ENCODE measurements around the gene IRF2BP1. TPM values are rescaled to one million over a fixed set of nuclear protein-coding genes. Genes with fewer than 3 reads are reported as not detected.
"Not testable (repeated sequence)": the region's sequence is repeated elsewhere in the genome, so short reads cannot be mapped to it uniquely, and the experiment has no call there.

The IRF2BP1 gene
- total RNA-seq, 1 donor from 2014 or later, result 15.3 TPM

DNA sequence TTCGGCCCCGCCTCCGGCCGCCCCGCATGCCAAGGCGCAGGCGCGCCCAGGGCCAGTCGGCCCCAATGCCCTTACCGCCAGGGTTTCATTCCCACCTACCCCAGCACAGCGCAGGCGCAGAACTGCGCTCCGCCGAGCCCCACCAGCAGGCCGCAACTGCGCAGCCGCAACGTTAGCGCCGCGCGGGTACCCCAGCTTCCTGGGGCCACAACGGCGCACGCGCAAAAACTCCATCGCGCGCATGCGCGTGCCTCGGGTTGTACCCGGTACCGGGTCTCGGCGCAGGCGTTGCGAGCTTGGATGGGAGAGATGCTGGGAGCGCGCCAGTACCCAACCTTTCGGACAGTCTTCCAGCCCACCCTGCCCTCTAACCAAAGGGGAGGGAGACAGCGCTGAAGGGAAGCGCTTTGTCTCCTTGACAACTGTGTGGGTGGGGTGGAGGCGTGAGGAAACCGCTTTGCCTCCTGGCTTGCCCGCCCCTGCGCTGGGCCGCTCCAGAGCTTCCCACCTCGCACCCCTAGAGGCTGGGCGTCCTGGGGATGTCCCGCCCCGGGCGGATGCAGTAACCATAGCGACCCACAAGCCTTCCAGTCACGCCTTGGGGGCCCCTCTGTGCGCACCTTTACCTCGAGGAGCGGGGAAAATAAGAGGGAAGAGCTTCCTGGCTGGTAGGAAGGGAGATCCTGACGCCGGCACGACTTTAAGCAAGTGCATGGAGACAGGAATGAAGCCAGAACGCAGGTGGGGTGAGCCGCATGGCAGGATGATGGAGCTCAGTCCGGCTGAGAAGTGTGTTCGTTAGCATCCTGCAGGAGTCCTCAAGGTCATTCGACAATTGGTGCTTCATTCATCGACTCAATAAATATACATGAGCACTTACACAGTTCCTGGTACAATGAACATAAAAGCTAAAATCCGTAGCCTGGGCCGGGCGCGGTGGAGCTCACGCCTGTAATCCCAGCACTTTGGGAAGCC lies 17.0 kb upstream of the IRF2BP1 start:
- intact Hi-C loops (cut with micrococcal nuclease), result loop anchor here (1.0 to 5.0 kb wide), 5 partner anchors 17 to 726 kb away; partner anchors contain the start of genes BLOC1S3, CCDC61, IRF2BP1 and SYMPK

DNA sequence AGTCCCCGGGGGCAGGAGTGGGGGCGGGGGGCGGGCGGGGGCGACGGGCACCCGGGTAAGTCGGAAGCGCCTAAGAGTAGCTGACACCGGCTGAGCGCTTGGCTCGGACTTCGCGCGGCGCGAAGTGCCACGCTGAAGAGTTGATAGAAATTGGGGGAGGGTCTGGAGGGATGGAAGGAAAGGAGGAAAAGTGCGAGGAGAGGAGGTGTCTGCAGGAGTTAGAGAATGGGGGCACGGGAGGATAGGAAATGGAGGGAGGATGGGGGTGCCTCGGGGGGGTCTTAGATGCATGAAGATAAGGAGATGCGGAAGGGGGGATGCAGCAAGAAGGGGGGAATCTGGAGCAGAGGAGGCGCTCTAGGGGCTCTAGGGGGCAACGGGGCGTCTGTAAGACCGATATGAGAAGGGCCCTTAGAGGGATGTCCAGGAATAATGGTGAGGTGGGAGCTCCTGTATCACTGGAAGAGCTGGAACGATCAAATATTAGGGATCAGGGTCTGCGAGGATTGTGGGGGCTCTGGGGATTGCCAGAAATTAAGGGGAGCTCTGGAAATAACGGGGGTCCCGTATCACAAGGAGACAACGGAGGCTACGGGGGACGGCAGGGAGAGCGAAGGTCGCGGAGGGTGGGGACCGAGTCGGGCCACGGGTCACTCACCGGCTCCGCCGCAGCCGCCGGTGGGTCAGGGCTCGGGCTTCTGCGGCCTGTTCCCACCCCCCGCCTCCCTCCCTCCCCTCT lies 16.1 kb upstream of the IRF2BP1 start, which contains the start of gene MYPOP:
MYPOP (minus strand) TSS at position 702 of the 739 bp plus-strand sequence. CDS start 840 bp downstream, outside the sequence.
- intact Hi-C loops (cut with micrococcal nuclease), result loop anchor here (1.0 to 5.0 kb wide), 4 partner anchors 16 to 725 kb away; partner anchors contain the start of genes BLOC1S3, IRF2BP1, SYMPK and TRAPPC6A

DNA sequence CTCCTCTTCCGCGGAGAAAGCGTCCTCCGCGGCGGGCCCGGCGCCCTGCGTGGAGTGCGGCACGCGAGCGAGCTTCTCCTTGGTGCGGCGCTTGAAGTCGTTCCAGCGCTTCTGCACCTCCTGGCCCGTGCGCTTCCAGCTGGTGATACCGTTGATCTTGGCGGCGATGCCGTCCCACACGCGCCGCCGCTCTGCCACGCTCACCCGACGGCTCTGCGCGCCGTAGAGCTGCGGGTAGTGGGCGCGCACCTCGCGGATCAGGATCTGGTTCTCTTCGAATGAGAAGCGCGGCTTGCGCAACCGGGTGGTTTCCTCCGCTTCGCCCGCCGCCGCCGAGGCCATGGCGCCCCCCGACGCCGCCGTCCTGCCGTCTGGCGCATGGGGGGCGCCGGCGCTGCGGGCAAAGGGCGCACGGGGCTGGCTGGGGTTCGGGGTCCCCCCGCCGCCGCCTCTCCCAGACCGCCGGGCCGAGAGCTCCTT lies 15.5 kb upstream of the IRF2BP1 start:
- intact Hi-C loops (cut with micrococcal nuclease), result loop anchor here (5.0 kb wide), 1 partner anchor 724 kb away; the partner anchor contains the start of genes BLOC1S3 and TRAPPC6A

DNA sequence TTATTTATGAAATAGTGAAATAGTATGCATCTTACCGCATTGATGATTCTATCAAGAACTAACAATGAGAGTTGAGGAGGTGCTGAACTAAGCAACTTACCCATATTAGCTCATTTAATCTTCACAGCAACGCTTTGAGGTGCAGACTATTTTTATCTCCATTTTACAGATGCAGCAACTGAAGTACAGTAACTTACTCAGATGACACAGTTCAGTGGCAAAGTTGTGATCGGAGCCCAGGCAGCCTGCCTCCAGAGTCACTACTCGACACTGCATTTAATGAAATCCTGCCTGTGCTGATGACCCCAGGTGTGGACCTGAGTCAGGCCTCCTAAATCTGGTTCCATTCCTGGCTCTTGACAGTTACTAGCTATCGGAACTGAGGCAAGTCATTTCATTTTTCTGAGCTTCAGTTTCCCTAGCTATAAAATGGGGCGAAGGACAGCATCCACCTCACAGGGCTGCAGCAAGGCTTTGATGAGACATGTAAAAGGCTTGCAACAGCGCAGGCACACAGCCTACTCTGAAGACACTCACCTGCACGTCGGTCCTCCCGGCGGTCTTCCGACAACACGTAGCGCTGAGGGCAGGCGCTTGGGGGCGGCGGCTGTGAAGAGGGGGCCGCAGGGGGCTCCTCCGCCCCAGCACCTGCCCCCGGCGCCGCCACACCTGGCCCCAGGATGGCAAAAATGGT lies 14.9 kb upstream of the IRF2BP1 start:
- intact Hi-C loops (cut with micrococcal nuclease), result loop anchor here (5.0 kb wide), 1 partner anchor 724 kb away; the partner anchor contains the start of genes BLOC1S3 and TRAPPC6A

DNA sequence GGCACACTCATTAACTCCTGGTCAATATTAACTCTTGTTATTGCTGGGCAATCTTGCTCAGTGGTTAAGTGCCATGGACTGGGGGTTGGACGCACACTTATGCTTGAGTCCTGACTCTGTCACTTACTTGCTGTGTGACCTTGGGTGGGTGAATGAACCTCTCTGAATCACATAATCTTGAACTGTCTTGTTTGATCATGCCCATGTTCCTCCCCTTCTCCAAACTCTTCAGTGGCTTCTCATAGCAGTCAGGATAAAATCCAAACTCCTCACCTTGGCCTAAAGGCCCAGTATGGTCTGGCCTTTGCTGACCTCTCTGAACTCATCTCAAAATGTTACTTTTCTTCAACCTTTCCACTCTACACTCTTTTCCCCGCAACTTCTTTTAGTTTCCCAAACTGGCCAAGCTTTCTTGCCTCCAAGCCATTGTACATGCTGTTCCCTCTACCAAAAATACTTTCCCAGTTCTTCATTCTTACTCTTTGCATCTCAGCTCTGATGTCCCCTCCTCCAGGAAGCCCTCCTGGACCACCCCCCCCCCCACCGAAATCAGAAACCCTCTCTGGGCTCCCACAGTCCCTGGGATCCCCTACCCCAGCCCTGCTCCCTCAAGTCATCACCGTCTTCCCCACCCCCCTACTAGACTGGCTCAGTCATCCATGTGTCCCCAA lies 14.1 kb upstream of the IRF2BP1 start:
- intact Hi-C loops (cut with micrococcal nuclease), result loop anchor here (5.0 kb wide), 1 partner anchor 723 kb away; the partner anchor contains the start of genes BLOC1S3 and TRAPPC6A

DNA sequence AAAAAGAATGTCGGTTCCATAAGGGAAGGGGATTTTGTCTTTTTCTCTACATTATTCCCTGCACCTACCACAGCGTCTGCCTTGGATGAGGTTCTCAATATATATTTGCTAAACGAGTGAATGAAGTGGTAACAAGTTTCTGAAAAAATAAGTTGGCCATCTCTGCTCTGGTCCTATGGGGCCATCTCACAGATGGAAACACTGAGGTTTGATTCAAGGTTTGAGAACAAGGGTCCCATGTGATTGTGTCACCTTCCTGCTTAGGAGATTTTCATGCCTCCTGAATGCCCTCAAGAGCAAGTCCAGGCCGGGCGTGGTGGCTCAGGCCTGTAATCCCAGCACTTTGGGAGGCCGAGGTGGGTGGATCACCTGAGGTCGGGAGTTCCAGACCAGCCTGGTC lies 13.3 kb upstream of the IRF2BP1 start:
- intact Hi-C loops (cut with micrococcal nuclease), result no loop called here

DNA sequence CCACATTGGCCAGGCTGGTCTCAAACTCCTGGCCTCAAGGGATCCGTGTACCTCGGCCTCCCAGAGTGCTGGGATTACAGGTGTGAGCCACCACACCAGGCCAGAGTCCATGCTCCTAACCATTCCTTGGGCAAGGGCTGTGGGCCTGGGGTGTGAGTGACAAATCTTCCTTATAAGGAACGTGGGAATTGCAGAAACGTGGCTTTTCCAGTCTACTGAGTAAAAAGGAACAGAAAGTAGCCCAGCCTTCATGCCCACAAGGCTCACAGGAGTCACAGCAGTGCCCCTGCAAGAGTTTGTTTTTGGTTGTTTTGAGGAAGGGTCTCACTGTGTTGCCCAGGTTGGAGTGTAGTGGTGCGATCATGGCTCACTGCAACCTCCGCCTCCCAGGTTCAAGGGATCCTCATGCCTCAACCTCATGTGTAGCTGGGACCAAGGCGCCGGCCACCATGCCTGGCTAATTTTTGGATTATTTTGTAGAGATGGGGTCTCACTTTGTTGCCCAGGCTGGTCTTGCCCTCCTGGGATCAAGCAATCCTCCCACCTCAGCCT lies 11.4 kb upstream of the IRF2BP1 start:
- intact Hi-C loops (cut with micrococcal nuclease), result no loop called here

DNA sequence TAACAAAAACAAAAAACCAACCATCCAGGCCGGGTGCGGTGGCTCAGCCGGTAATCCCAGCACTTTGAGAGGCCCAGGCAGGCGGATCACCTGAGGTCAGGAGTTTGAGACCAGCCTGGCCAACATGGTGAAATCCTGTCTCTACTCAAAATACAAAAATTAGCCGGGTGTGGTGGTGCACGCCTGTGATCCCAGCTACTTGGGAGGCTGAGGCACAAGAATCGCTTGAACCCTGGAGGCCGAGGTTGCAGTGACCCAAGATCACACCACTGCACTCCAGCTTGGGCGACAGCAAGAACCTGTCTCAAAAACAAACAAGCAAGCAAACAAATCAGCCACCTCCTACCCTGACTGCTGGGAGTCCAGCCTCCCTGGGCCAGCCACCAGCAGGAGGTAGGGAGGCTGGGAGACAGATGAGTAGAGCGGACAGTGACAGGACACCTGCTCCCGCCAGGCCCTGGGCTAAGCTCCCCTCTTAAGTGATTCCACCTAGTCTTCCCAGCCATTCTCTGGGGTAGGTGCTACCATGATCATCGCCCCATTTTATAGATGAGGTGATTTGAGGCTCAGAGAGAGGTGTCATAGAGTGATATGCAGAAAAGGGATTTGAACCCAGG lies 10.2 kb upstream of the IRF2BP1 start:
- intact Hi-C loops (cut with micrococcal nuclease), result not testable (repeated sequence)

DNA sequence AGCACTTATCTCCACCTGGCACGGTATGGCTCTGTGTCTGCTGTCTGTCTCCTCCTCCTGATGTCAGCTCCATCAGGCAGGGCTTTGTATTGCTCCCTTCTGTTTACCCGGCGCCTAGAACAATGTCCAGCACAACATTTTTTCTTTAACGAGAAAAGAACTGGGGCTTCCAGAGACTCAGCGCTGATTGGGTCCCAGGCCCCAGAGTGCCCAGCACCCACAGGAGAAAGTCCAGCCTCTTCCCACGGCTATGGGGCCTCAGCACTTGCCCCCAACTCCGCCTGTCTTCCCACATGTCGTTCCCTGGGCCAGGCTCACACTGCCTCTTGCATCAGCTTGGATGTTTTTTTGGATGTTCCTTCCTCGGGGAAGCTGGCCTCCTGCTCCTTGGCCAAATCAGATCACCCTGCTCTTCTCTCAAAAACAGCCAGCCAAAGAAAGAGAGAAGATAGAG lies 9.6 kb upstream of the IRF2BP1 start:
- intact Hi-C loops (cut with micrococcal nuclease), result no loop called here

DNA sequence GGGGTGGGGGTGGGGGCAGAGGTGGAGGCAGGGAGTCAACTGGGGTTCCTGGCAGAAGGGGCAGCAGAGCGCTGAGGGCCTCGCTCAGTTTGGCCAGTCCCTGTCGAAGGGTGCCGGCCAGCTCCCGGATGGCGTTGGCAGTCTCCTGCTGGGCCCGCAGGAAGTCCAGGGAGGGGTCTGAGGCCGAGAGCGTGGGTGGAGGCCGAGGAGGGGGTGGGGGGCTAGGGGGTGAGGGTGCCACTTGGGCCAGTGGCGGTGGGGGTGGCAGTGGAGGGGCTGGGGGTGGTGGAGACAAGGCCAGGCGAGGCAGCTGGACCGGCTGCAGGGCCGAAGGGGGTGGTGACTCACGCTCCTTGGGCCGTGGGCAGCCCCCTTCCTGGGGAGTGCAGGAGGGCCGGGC lies 4.9 kb upstream of the IRF2BP1 start:
- intact Hi-C loops (cut with micrococcal nuclease), result no loop called here

DNA sequence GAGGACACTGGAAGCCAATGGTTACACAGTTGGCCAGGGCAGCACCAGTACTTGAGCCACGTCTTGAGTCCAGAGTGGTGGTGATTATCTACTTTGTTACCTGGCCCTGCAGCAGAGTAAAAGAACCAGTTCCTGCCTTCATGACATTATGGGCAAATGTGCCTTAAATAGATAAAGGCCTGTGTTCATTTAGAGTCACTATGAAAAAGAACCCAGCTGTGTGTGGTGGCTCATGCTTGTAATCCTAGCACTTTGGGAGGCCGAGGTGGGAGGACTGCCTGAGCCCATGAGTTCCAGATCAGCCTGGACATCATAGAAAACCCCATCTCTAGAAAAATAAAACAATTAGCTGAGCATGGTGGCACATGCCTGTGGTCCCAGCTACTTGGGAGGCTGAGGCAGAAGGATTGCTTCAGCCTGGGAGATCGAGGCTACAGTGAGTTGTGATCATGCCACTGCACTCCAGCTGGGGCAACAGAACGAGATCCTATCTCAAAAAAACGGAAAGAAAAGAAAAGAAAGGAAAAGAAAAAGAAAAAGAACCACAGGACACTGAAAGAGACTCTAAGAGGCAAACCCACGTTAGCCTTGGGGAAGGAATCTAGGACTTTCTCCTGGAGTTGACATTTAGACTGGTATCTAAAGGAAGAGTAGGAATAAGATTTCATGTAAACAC lies 3.4 kb upstream of the IRF2BP1 start:
- intact Hi-C loops (cut with micrococcal nuclease), result no loop called here

DNA sequence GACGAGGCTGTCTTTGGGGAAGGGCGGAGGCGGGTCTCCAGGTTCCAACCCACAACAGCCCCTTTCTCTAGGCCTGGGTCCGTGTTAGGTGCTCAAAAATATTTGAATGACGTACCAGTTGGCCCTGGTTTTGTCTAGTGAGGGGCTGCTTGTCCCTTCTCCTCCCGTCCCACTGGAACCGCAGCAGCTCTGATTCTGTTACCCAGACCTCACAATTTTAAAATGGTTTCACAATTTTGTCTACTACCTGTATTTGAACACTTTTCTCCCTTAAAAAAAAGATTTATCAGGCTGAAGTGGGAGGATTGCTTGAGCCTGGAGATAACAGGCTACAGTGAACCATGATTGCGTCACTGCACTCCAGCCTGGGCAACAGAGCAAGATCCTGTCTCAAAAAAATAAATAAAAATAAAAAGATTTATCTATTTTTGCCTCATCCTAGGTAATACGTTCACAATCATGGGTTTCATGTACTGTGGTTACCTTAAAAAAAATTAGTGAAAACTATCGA lies 1.3 kb upstream of the IRF2BP1 start:
- intact Hi-C loops (cut with micrococcal nuclease), result loop anchor here (2.0 kb wide), 1 partner anchor 156 kb away; the partner anchor contains the start of gene FBXO46

DNA sequence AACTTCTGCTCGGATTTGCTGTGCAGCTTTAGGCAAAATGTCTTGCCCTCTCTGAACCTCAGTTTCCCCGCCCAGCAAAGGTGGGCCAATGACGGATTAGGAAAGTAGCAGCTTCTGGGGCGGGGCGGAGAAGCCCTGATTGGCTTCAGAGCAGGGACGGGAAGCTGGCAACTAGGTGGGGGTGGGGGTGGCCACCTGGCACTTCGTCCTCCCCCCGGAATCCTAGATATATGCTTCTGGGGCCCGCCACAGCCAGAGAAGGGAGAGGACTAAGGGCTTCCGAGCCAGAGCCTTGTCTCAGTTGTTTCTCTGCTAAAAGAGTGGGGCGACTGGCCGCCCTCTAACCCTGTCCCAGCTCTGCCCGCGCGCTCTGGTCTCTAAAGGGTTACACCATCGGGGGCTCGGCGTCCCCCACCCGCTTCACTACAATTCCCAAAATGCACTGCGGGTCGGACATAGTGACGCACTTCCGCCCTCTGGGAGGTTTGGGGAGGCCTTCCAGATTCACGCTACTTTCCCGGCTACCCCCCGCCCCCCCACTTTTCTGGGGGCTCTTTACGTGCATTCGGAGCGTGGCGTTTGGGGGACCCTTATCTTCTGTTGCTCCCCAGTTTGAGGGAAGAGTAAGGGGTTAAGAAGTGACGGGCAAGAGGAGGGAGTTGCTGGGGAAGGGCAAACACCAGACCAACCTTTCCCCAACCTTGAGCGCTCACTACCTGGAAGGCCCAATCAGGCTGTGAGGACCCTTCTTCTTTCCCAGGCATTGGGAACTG lies 672 bp upstream of the IRF2BP1 start:
- intact Hi-C loops (cut with micrococcal nuclease), result loop anchor here (1.0 to 2.0 kb wide), 7 partner anchors 16 to 480 kb away; partner anchors contain the start of genes CCDC61, FBXO46, MYPOP and POLR1G

DNA sequence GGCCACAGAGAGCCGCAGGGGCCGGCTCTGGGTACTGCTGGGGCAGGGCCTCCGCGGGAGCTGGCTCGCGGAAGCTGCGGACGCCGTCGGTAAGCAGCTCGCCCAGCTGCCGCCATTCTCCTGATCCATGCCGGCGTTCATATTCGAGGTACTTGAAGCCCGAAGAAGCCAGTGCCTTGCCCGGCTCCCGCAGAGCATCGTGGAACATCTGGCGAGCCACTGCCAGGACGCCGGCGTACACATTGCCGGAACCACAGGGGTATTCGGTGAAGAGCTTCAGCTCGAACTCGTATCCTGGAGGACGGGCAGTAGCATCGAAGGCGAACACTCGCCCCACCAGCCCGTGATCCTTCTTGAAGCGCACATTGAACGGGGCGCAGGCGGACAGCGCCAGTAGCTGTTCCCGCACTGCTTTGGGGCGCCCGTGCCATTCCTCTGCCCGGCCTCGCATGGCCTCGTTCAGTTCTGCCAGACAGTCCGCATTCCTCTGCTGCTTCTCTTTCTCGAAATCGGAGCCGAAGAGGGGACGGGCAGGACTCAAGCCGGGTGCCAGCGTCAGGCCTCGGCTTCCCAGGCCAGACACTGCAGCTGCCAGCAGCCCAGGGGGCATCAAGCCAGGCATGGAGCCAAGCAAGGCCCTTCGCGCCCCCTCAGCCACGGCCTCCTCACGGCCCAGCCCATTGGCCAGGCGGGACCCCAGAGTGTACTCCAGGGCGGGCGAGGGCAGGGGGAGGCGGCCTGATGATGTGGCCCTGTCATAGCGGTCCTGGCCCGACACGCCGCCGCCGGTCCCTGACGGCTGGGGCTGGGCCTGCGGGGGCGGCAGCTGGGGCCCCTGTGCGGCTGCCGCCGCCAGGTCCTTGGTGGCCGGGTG lies 1.0 kb downstream of the IRF2BP1 start:
- intact Hi-C loops (cut with micrococcal nuclease), result no loop called here

DNA sequence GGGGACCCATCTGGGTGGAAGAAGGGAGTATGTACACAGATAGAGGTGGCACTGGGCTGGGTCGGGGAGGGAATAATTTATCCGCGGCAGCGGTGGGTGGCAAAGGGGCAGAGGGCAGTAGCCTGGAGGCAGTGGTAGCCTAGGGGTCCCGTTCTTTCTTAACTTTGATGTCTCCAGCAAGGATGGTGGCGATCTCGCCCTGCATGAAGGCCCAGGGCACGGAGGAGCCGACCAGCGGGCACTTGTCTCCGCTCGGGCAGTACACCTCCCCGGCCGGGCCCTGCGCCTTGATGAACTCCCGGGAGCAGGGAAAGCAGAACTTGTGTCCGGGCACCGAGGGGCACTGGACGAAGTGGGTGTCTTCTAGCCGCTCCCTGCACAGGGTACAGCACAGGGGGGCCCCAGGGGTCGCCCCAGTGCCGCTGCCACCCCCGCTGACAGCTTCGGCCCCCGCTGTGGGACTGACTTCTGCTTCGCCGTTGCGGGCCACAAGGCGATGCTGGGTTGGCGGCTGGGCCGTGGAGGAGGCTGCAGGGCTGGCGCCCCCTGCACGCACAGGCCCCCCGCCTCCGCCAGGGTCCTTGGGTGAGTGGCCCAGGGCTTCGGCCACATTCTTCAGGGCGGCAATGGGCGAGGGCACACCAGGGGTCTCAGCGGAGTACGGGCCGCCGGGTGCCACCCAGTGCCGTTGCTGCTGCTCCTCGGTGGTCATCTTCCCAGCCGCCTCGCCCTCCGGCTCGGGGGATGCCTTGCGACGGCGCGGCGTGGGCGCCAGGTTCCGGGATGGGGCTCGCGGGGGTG lies 1.9 kb downstream of the IRF2BP1 start:
- intact Hi-C loops (cut with micrococcal nuclease), result loop anchor here (1.0 kb wide), 1 partner anchor 67 kb away; no protein-coding TSS in a partner anchor

DNA sequence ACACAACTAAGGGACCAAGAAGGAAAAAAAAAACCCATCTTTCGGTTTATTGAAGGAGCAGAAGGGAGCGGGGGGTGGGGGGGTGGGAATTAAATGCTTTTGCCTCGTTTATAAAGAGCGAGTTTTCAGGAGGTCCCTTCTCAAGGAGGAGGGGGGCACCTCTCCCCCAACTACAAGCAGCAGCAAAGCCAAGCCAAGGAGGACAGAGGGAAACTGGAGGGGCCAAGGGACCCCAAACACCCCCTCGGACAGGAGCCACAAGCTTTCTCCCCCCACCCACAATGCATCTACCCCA lies 2.4 kb downstream of the IRF2BP1 start:
- intact Hi-C loops (cut with micrococcal nuclease), result loop anchor here (1.0 kb wide), 1 partner anchor 66 kb away; no protein-coding TSS in a partner anchor
